IMR-90 (cell line): ENCODE results near the gene CTNND2. TPM values are rescaled to one million over a fixed set of nuclear protein-coding genes. Genes with fewer than 3 reads are reported as not detected.

Source experiments
- ATAC-seq: fragments of 200-7000 bp; cut with Tn5 transposase; 2 replicates; pipeline ENCODE4 v1.9.1; 2020; ENCODE audit warnings: low read depth, mild to moderate bottlenecking, moderate library complexity
- BruUV-seq: library from RNA; stranded (reverse); fragments of 400-500 nt; replicated peaks from 2 replicates; lab custom pipeline; 2021; lab: Mats Ljungman, UMichigan
- CTCF ChIA-PET: fragments of 300-600 bp; formaldehyde crosslinking; extraction: SDS; loops from one replicate; lab custom pipeline; 2021; ENCODE audit warnings: antibody characterized with exemption; lab: Yijun Ruan, JAX
- POLR2A ChIA-PET: fragments of 300-600 bp; sonication (Branson Sonifier 250); formaldehyde crosslinking; loops from one replicate; lab custom pipeline; 2022; ENCODE audit warnings: antibody characterized with exemption; ENCODE audit not compliant: unreplicated experiment; lab: Charles Lee
- DNase-seq: peaks from one replicate; pipeline ENCODE4 v3.0.0; 2013
- H2AFZ ChIP-seq: replicated peaks from 2 replicates; pipeline ENCODE3; 2013; ENCODE audit warnings: low read length, mild to moderate bottlenecking; ENCODE audit not compliant: poor library complexity
- H2AK5ac ChIP-seq: 2 replicates; pipeline ENCODE4 v1.6.1; 2013; ENCODE audit warnings: low read depth, low read length, inconsistent platforms
- H2AK9ac ChIP-seq: replicated peaks from 2 replicates; pipeline ENCODE3; 2013; ENCODE audit warnings: mild to moderate bottlenecking, low read depth, low read length, moderate library complexity; ENCODE audit not compliant: poor library complexity
- H2BK120ac ChIP-seq: 2 replicates; pipeline ENCODE4 v1.6.1; 2013; ENCODE audit warnings: low read depth, low read length, inconsistent platforms
- H2BK15ac ChIP-seq: 3 replicates; pipeline ENCODE4 v1.6.1; 2013; ENCODE audit warnings: low read depth, low read length, inconsistent platforms
- H2BK20ac ChIP-seq: 2 replicates; pipeline ENCODE4 v1.6.1; 2013; ENCODE audit warnings: low read depth, mild to moderate bottlenecking, inconsistent platforms, low read length, moderate library complexity
- H2BK5ac ChIP-seq: 2 replicates; pipeline ENCODE4 v1.6.1; 2013; ENCODE audit warnings: mild to moderate bottlenecking, low read depth, low read length, inconsistent platforms; ENCODE audit not compliant: poor library complexity, severe bottlenecking
- H3K14ac ChIP-seq: replicated peaks from 2 replicates; pipeline ENCODE4 v1.6.1; 2013; ENCODE audit warnings: low read depth, low read length, inconsistent platforms
- H3K18ac ChIP-seq: 2 replicates; pipeline ENCODE4 v1.6.1; 2013; ENCODE audit warnings: low read depth, low read length, control low read depth
- H3K23ac ChIP-seq: 2 replicates; pipeline ENCODE4 v1.6.1; 2013; ENCODE audit warnings: low read depth, low read length, inconsistent platforms
- H3K27ac ChIP-seq: 2 replicates; pipeline ENCODE4 v1.5.1; 2013; ENCODE audit warnings: mild to moderate bottlenecking, control low read depth, low read length; ENCODE audit not compliant: insufficient read depth
- H3K27me3 ChIP-seq: 2 replicates; pipeline ENCODE4 v1.6.1; 2013; ENCODE audit warnings: low read length; ENCODE audit not compliant: control insufficient read depth, insufficient read depth
- H3K36me3 ChIP-seq: 2 replicates; pipeline ENCODE4 v1.6.1; 2013; ENCODE audit warnings: low read length, mixed read lengths; ENCODE audit not compliant: control insufficient read depth, insufficient read depth
- H3K4ac ChIP-seq: 2 replicates; pipeline ENCODE4 v1.6.1; 2013; ENCODE audit warnings: low read depth, low read length, inconsistent platforms
- H3K4me1 ChIP-seq: 2 replicates; pipeline ENCODE4 v1.6.1; 2013; ENCODE audit warnings: low read length, mixed read lengths; ENCODE audit not compliant: control insufficient read depth, insufficient read depth
- H3K4me2 ChIP-seq: 2 replicates; pipeline ENCODE4 v1.6.1; 2013; ENCODE audit warnings: low read depth, mild to moderate bottlenecking, control low read depth, low read length, moderate library complexity
- H3K4me3 ChIP-seq: 2 replicates; pipeline ENCODE4 v1.5.1; 2013; ENCODE audit warnings: low read depth, mild to moderate bottlenecking, control low read depth, low read length, moderate library complexity; ENCODE audit not compliant: insufficient read depth
- H3K56ac ChIP-seq: 2 replicates; pipeline ENCODE4 v1.6.1; 2013; ENCODE audit warnings: low read length, inconsistent platforms; ENCODE audit not compliant: insufficient read depth; ENCODE audit errors: extremely low read depth
- H3K79me1 ChIP-seq, 2 experiments: 2 replicates each; pipeline ENCODE4 v1.6.1; 2013; ENCODE audit warnings: low read length in 2 of 2, inconsistent platforms in 1 of 2, low read depth in 1 of 2
- H3K9ac ChIP-seq: 2 replicates; pipeline ENCODE4 v1.6.1; 2013; ENCODE audit warnings: low read depth, low read length, control low read depth
- H3K9me1 ChIP-seq: 2 replicates; pipeline ENCODE4 v1.6.1; 2013; ENCODE audit warnings: low read length, inconsistent platforms; ENCODE audit not compliant: insufficient read depth
- H3K9me3 ChIP-seq: 2 replicates; pipeline ENCODE4 v1.6.1; 2013; ENCODE audit warnings: low read length; ENCODE audit not compliant: control insufficient read depth, insufficient read depth
- H4K20me1 ChIP-seq: 2 replicates; pipeline ENCODE4 v1.6.1; 2013; ENCODE audit warnings: low read length, inconsistent platforms; ENCODE audit not compliant: insufficient read depth
- H4K5ac ChIP-seq: 2 replicates; pipeline ENCODE4 v1.6.1; 2013; ENCODE audit warnings: mild to moderate bottlenecking, low read depth, low read length, control low read depth
- H4K8ac ChIP-seq, 2 experiments: 2 replicates each; pipeline ENCODE4 v1.6.1; 2013; ENCODE audit warnings: low read depth in 2 of 2, low read length in 2 of 2, control low read depth in 1 of 2, inconsistent platforms in 1 of 2
- H4K91ac ChIP-seq: 2 replicates; pipeline ENCODE4 v1.6.1; 2013; ENCODE audit warnings: low read depth, low read length, inconsistent platforms; ENCODE audit not compliant: insufficient read depth
- BHLHE40 ChIP-seq: fragments of 150-350 bp; IDR thresholded peaks from 2 replicates; pipeline ENCODE4 v1.6.1; 2016; ENCODE audit warnings: mild to moderate bottlenecking, low read depth, low read length
- CHD1 ChIP-seq: IDR thresholded peaks from 2 replicates; pipeline ENCODE4 v1.6.1; 2012; ENCODE audit warnings: low read depth, low read length, improper control_type of control experiment
- FOS ChIP-seq: fragments of 150-350 bp; IDR thresholded peaks from 2 replicates; pipeline ENCODE4 v1.6.1; 2016; ENCODE audit warnings: low read depth, low read length
- MAFK ChIP-seq: IDR thresholded peaks from 2 replicates; pipeline ENCODE4 v1.6.1; 2012; ENCODE audit warnings: low read depth, low read length, improper control_type of control experiment
- MAZ ChIP-seq: IDR thresholded peaks from 2 replicates; pipeline ENCODE4 v1.6.1; 2012; ENCODE audit warnings: low read depth, mild to moderate bottlenecking, low read length, improper control_type of control experiment, moderate library complexity, borderline replicate concordance
- POLR2A ChIP-seq: IDR thresholded peaks from 2 replicates; pipeline ENCODE4 v1.6.1; 2012; ENCODE audit warnings: mild to moderate bottlenecking, low read depth, low read length
- SMC3 ChIP-seq: fragments of 150-350 bp; IDR thresholded peaks from 2 replicates; pipeline ENCODE4 v1.6.1; 2016; ENCODE audit warnings: low read depth, mild to moderate bottlenecking, antibody characterized with exemption, low read length, moderate library complexity
- WGBS, 2 experiments: methylation state at CpG; one replicate each; pipeline versions ENCODE4 v1.1.5 to v1.1.7; 2013; ENCODE audit warnings: missing lambda C conversion rate in 2 of 2; ENCODE audit not compliant: insufficient read length in 1 of 2; ENCODE audit errors: extremely low coverage in 2 of 2; 5-methylcytosine and 5-hydroxymethylcytosine counted together
- dilution Hi-C: fragments of 300-500 bp; cut with HindIII; formaldehyde crosslinking; loops from one replicate; pipeline ENCODE4 v1.14.3; 2018; ENCODE audit warnings: low sequenced_read_pairs; ENCODE audit not compliant: unreplicated experiment
- in situ Hi-C: fragments of 300-500 bp; cut with MboI; formaldehyde crosslinking; loops from 3 replicates; pipeline ENCODE4 v1.14.3; 2019; ENCODE audit warnings: low sequenced_read_pairs, inconsistent platforms, mixed read lengths
- intact Hi-C: fragments of 100-400 bp; cut with micrococcal nuclease; formaldehyde crosslinking; loops from 2 replicates; pipeline ENCODE4 v1.10.0; 2022
- polyA plus RNA-seq, 3 experiments: library from polyadenylated mRNA; depleted of rRNA; stranded (reverse); fragments of >200 nt; gene quantifications; 2 replicates each; pipeline ENCODE4 v1.2.3, GENCODE V29; 2012; ENCODE audit warnings: low replicate concordance in 1 of 3
- total RNA-seq: library from RNA; depleted of rRNA; stranded (reverse); fragments of >200 nt; gene quantifications from 2 replicates; pipeline ENCODE4 v1.2.3, GENCODE V29; 2012

The CTNND2 gene
- total and polyA plus RNA-seq, 2 of the 4 experiments (the other 2 are of a cell fraction), result not detected

GRCh38 chr5:11143456-11144267, 760.6 kb downstream of the CTNND2 start:
- no peak overlapping the region for H3K4me3 ChIP-seq
- no peak overlapping the region for H3K27ac ChIP-seq
- no TSS peak for BruUV-seq
- H4K91ac ChIP-seq, result no peak overlapping the region
- no peaks in the 10 kb centered on the region for H3K9me1 ChIP-seq
- H4K5ac ChIP-seq, result no peak overlapping the region
- H2BK5ac ChIP-seq, result no peak overlapping the region
- no peaks in the 10 kb centered on the region for H3K4me1 ChIP-seq
- no peak overlapping the region for H3K14ac ChIP-seq
- H3K27me3 ChIP-seq, result no peaks in the 10 kb centered on the region
- ChIA-PET POLR2A (no interaction called here), CTCF (no interaction called here)
- DNase-seq (no peak), ATAC-seq (no peak)
- TF ChIP-seq CHD1 (no peak), FOS (no peak), BHLHE40 (no peak), SMC3 (no peak), MAZ (no peak), MAFK (no peak), POLR2A (no peak)
- intact Hi-C loops (no loop called here), in situ Hi-C loops (no loop called here), dilution Hi-C loops (no loop called here)
- H3K4me2 ChIP-seq, result no peak overlapping the region
- no peaks in the 10 kb centered on the region for H3K9me3 ChIP-seq
- no peak overlapping the region for H2AK9ac ChIP-seq
- H2BK15ac ChIP-seq, result no peak overlapping the region
- no CpG with 5 or more reads among the region's 3 CpGs for WGBS, 2 experiments
- no peak overlapping the region for H3K4ac ChIP-seq
- no peak overlapping the region for H2BK20ac ChIP-seq
- H3K56ac ChIP-seq, result no peak overlapping the region
- no peak overlapping the region for H4K8ac ChIP-seq
- no peak overlapping the region for H2AFZ ChIP-seq
- H3K79me1 ChIP-seq, result no peaks in the 10 kb centered on the region
- no peak overlapping the region for H3K23ac ChIP-seq
- no peak overlapping the region for H2AK5ac ChIP-seq
- no peak overlapping the region for H3K18ac ChIP-seq
- H3K36me3 ChIP-seq, result no peaks in the 10 kb centered on the region
- H3K9ac ChIP-seq, result no peak overlapping the region
- H4K20me1 ChIP-seq, result no peaks in the 10 kb centered on the region
- no peak overlapping the region for H2BK120ac ChIP-seq
